GM12878 (cell line): ENCODE data around the gene KDM6B. TPM values are rescaled to one million over a fixed set of nuclear protein-coding genes. Genes with fewer than 3 reads are reported as not detected.

Source experiments
- BHLHE40 ChIP-seq, 2 experiments: fragments of 450-650 bp in 1 of 2; IDR thresholded peaks; 2 replicates each; pipeline ENCODE4 v1.6.1; 2011 to 2017; ENCODE audit warnings: low read depth in 2 of 2, borderline replicate concordance in 1 of 2, improper control_type of control experiment in 1 of 2, low read length in 1 of 2, mild to moderate bottlenecking in 1 of 2
- BMI1 ChIP-seq: fragments of 450-650 bp; IDR thresholded peaks from 2 replicates; pipeline ENCODE4 v1.6.1; 2016; ENCODE audit warnings: mild to moderate bottlenecking, moderate library complexity, borderline replicate concordance
- CREM ChIP-seq: IDR thresholded peaks from 2 replicates; pipeline ENCODE4 v1.6.1; 2014; ENCODE audit warnings: antibody characterized with exemption, low read depth
- EGR1 ChIP-seq, 2 experiments: IDR thresholded peaks; 1 replicate in 1 of 2; 2 replicates in 1 of 2; pipeline ENCODE4 v1.6.1; 2011 to 2012; ENCODE audit warnings: low read depth in 2 of 2, low read length in 2 of 2, borderline replicate concordance in 1 of 2, mild to moderate bottlenecking in 1 of 2, moderate library complexity in 1 of 2
- ETV6 ChIP-seq, 2 experiments: fragments of 450-650 bp in 1 of 2; IDR thresholded peaks in 1 of 2; conservative IDR thresholded peaks in 1 of 2; 2 replicates each; pipeline ENCODE4 v1.6.1; 2014; ENCODE audit warnings: antibody characterized with exemption in 1 of 2, borderline replicate concordance in 1 of 2, low read depth in 1 of 2, mild to moderate bottlenecking in 1 of 2, moderate library complexity in 1 of 2
- FOXM1 ChIP-seq: IDR thresholded peaks from 2 replicates; pipeline ENCODE4 v1.6.1; 2012; ENCODE audit warnings: low read depth, mild to moderate bottlenecking, inconsistent platforms, low read length, moderate library complexity
- JUNB ChIP-seq: IDR thresholded peaks from 2 replicates; pipeline ENCODE4 v1.6.1; 2016; ENCODE audit warnings: antibody characterized with exemption, mild to moderate bottlenecking
- MEF2B ChIP-seq: fragments of 450-650 bp; IDR thresholded peaks from 2 replicates; pipeline ENCODE4 v1.6.1; 2018; ENCODE audit warnings: mild to moderate bottlenecking, moderate library complexity; ENCODE audit not compliant: partially characterized antibody, poor library complexity, severe bottlenecking
- RCOR1 ChIP-seq: conservative IDR thresholded peaks from 2 replicates; pipeline ENCODE4 v1.6.1; 2012; ENCODE audit warnings: low read depth, low read length, improper control_type of control experiment
- SMARCA5 ChIP-seq: fragments of 450-650 bp; IDR thresholded peaks from 2 replicates; pipeline ENCODE4 v1.6.1; 2017; ENCODE audit warnings: mild to moderate bottlenecking
- SMC3 ChIP-seq: IDR thresholded peaks from 2 replicates; pipeline ENCODE4 v1.6.1; 2011; ENCODE audit warnings: low read length, improper control_type of control experiment, borderline replicate concordance
- TCF3 ChIP-seq: IDR thresholded peaks from 2 replicates; pipeline ENCODE4 v1.6.1; 2012; ENCODE audit warnings: low read depth, mild to moderate bottlenecking, low read length, borderline replicate concordance; ENCODE audit not compliant: insufficient read depth
- ZSCAN29 ChIP-seq: fragments of 450-650 bp; IDR thresholded peaks from 2 replicates; pipeline ENCODE4 v1.6.1; 2017; ENCODE audit warnings: mild to moderate bottlenecking, moderate library complexity
- polyA plus RNA-seq, 11 experiments: library from polyadenylated mRNA; depleted of rRNA in 4 of 11; unstranded in 6 of 11; stranded (reverse) in 5 of 11; fragments of >200 nt; fragmentation: Nextera tagmentation in 4 of 11; fragmentation: Illumina TruSeq in 1 of 11; extraction: Ambion mirVana in 4 of 11; extraction: Trizol in 1 of 11; gene quantifications; 1 replicate in 1 of 11; 2 replicates in 10 of 11; pipeline versions ENCODE4 v1.2.1 to v1.2.3, GENCODE V29; 2011 to 2016; ENCODE audit warnings: inconsistent platforms in 2 of 11, missing spikeins in 2 of 11, low read depth in 1 of 11
- total RNA-seq, 4 experiments: library from RNA; depleted of rRNA in 3 of 4; stranded (reverse); fragments of >200 nt in 3 of 4; fragmentation: Illumina TruSeq in 1 of 4; extraction: Trizol in 1 of 4; gene quantifications; 2 replicates each; pipeline versions ENCODE4 v1.2.1 to v1.2.3, GENCODE V29; 2013 to 2021
- TF ChIP-seq, protein P1 (sequence below): IDR thresholded peaks from 2 replicates; pipeline ENCODE4 v1.6.1; 2012; ENCODE audit warnings: low read depth, low read length, improper control_type of control experiment
- TF ChIP-seq, protein P2 (sequence below): fragments of 450-650 bp; IDR thresholded peaks from 2 replicates; pipeline ENCODE4 v1.6.1; 2017; ENCODE audit warnings: mild to moderate bottlenecking, low read depth, inconsistent platforms; ENCODE audit not compliant: poor library complexity, severe bottlenecking
- TF ChIP-seq, protein P3 (sequence below): IDR thresholded peaks from 2 replicates; pipeline ENCODE4 v1.6.1; 2011; ENCODE audit warnings: borderline replicate concordance, low read depth, mild to moderate bottlenecking, moderate library complexity, low read length; ENCODE audit not compliant: insufficient read depth, poor library complexity, severe bottlenecking
- TF ChIP-seq, protein P4 (sequence below): fragments of 450-650 bp; formaldehyde crosslinking; IDR thresholded peaks from 2 replicates; pipeline ENCODE4 v1.4.0; 2020; ENCODE audit warnings: mild to moderate bottlenecking, moderate library complexity

KDM6B gene
- total and polyA plus RNA-seq, 10 of the 15 experiments (the other 5 are each of a cell fraction or from before 2014, with no cell fraction given) = 0.05 to 33.5 (median 2.3) TPM

DNA sequence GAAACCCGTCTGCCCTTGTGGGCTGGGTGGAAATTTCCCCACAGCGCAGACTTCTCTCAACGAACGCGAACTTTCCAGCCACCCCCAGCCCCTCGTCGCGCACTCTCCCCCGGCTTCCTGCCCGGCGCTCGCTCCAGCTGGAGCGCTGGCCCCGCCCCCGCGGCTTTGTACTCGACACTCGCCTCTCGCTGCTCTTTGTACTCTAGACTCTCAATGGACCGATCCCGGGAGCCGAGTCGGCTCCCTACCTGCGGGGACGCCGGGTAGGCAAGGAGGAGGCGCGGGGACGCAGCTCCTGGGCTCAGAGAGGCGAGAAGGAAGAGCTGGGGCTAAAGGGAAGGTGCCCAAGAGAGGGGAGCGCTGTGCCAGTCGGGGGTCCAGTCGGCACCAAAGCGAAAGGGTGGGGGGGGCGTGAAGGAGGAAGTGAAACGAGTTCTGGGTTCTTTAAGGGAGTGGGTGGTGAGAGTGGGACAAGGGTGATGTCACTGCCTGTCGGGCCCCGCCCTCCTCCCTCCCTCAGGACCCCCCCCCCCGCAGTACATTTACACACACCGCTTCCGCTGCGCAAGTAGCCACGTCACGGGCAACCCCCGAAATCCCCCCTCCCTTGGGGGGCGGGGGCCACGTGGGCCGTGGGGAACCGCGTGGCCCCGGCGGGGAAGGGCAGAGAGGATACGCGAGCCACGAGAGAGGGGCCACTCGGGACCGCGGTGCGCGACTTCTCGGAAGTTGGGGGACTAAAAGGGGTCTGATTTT is 9.7 kb downstream of the KDM6B start (continued):
- TF ChIP-seq BHLHE40 (IDR thresholded peaks at IDR 0.05; ENCODE audit: borderline replicate concordance in 1 of 2, low read depth in 2 of 2, low read length in 1 of 2) (peak; percentile 65 to 68), MEF2B (peak; percentile 88), TCF3 (peak; percentile 75; the same call in 1 of the 2 replicates), ETV6 (conservative IDR thresholded peaks at IDR 0.05 in 1 of 2, IDR thresholded peaks at IDR 0.05 in 1 of 2; ENCODE audit: borderline replicate concordance in 1 of 2, low read depth in 1 of 2) (peak in 1 of 2 experiments; percentile 38; a peak in 1 of 4 replicates), SMARCA5 (no peak), JUNB (no peak), EGR1 (IDR thresholded peaks at IDR 0.05; ENCODE audit: borderline replicate concordance in 1 of 2, low read depth in 2 of 2, low read length in 2 of 2) (peak in 1 of 2 experiments; percentile 84; a peak in 2 of 3 replicates), FOXM1 (no peak), ZSCAN29 (no peak), CREM (peak; percentile 94), RCOR1 (no peak), BMI1 (no peak), SMC3 (no peak)
- TF ChIP-seq, protein P1, sequence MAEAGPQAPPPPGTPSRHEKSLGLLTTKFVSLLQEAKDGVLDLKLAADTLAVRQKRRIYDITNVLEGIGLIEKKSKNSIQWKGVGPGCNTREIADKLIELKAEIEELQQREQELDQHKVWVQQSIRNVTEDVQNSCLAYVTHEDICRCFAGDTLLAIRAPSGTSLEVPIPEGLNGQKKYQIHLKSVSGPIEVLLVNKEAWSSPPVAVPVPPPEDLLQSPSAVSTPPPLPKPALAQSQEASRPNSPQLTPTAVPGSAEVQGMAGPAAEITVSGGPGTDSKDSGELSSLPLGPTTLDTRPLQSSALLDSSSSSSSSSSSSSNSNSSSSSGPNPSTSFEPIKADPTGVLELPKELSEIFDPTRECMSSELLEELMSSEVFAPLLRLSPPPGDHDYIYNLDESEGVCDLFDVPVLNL = no peak
- TF ChIP-seq, protein P2, sequence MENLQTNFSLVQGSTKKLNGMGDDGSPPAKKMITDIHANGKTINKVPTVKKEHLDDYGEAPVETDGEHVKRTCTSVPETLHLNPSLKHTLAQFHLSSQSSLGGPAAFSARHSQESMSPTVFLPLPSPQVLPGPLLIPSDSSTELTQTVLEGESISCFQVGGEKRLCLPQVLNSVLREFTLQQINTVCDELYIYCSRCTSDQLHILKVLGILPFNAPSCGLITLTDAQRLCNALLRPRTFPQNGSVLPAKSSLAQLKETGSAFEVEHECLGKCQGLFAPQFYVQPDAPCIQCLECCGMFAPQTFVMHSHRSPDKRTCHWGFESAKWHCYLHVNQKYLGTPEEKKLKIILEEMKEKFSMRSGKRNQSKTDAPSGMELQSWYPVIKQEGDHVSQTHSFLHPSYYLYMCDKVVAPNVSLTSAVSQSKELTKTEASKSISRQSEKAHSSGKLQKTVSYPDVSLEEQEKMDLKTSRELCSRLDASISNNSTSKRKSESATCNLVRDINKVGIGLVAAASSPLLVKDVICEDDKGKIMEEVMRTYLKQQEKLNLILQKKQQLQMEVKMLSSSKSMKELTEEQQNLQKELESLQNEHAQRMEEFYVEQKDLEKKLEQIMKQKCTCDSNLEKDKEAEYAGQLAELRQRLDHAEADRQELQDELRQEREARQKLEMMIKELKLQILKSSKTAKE = peak; percentile 76
- TF ChIP-seq, protein P3, sequence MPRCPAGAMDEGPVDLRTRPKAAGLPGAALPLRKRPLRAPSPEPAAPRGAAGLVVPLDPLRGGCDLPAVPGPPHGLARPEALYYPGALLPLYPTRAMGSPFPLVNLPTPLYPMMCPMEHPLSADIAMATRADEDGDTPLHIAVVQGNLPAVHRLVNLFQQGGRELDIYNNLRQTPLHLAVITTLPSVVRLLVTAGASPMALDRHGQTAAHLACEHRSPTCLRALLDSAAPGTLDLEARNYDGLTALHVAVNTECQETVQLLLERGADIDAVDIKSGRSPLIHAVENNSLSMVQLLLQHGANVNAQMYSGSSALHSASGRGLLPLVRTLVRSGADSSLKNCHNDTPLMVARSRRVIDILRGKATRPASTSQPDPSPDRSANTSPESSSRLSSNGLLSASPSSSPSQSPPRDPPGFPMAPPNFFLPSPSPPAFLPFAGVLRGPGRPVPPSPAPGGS = peak; percentile 60
- TF ChIP-seq, protein P4, sequence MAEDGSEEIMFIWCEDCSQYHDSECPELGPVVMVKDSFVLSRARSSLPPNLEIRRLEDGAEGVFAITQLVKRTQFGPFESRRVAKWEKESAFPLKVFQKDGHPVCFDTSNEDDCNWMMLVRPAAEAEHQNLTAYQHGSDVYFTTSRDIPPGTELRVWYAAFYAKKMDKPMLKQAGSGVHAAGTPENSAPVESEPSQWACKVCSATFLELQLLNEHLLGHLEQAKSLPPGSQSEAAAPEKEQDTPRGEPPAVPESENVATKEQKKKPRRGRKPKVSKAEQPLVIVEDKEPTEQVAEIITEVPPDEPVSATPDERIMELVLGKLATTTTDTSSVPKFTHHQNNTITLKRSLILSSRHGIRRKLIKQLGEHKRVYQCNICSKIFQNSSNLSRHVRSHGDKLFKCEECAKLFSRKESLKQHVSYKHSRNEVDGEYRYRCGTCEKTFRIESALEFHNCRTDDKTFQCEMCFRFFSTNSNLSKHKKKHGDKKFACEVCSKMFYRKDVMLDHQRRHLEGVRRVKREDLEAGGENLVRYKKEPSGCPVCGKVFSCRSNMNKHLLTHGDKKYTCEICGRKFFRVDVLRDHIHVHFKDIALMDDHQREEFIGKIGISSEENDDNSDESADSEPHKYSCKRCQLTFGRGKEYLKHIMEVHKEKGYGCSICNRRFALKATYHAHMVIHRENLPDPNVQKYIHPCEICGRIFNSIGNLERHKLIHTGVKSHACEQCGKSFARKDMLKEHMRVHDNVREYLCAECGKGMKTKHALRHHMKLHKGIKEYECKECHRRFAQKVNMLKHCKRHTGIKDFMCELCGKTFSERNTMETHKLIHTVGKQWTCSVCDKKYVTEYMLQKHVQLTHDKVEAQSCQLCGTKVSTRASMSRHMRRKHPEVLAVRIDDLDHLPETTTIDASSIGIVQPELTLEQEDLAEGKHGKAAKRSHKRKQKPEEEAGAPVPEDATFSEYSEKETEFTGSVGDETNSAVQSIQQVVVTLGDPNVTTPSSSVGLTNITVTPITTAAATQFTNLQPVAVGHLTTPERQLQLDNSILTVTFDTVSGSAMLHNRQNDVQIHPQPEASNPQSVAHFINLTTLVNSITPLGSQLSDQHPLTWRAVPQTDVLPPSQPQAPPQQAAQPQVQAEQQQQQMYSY (CRISPR knock-in tag) = no peak
